Endothelial cell of umbilical vein (primary cell): Measurements from ENCODE around the gene TLCD3B. TPM values are rescaled to one million over a fixed set of nuclear protein-coding genes. Genes with fewer than 3 reads are reported as not detected.

Experiments used
- BruUV-seq: library from RNA; stranded (reverse); fragments of 400-500 nt; replicated peaks from 2 replicates; lab custom pipeline; 2021; lab: Mats Ljungman, UMichigan
- CTCF ChIA-PET: fragments of 300-600, 350-600 bp; sonication (Branson Sonifier 250); formaldehyde crosslinking; loops from one replicate; lab custom pipeline; 2021; ENCODE audit warnings: antibody characterized with exemption, inconsistent platforms; lab: Charles Lee
- POLR2A ChIA-PET: fragments of 300-600, 350-600 bp; sonication (Branson Sonifier 250); formaldehyde crosslinking; loops from one replicate; lab custom pipeline; 2021; ENCODE audit warnings: antibody characterized with exemption, inconsistent platforms; lab: Charles Lee
- DNase-seq: peaks from one replicate; pipeline ENCODE4 v3.0.0-alpha.2; 2011; ENCODE audit warnings: low read depth, low spot score
- FAIRE-seq: peaks from 2 replicates; lab custom pipeline; 2011; peaks lifted over from hg19 to GRCh38; lab: Jason Lieb, UNC
- H2AFZ ChIP-seq: 2 replicates; pipeline ENCODE4 v1.6.0; 2012; ENCODE audit warnings: low read depth, low read length, control low read depth, inconsistent platforms
- H3K27ac ChIP-seq: 2 replicates; pipeline ENCODE4 v1.5.1; 2011; ENCODE audit warnings: low read depth, mild to moderate bottlenecking, control low read depth, low read length, moderate library complexity; ENCODE audit not compliant: insufficient read depth
- H3K27me3 ChIP-seq, 2 experiments: 2 replicates each; pipeline versions ENCODE4 v1.6.0 to v1.6.1; 2011; ENCODE audit warnings: low read length in 2 of 2, mixed read lengths in 1 of 2; ENCODE audit not compliant: control insufficient read depth in 2 of 2, insufficient read depth in 2 of 2
- H3K36me3 ChIP-seq, 2 experiments: 2 replicates in 1 of 2; 3 replicates in 1 of 2; pipeline ENCODE4 v1.5.1; 2011; ENCODE audit warnings: low read length in 2 of 2, mild to moderate bottlenecking in 1 of 2, moderate library complexity in 1 of 2; ENCODE audit not compliant: control insufficient read depth in 2 of 2, insufficient read depth in 2 of 2; ENCODE audit errors: extremely low read depth in 1 of 2
- H3K4me1 ChIP-seq: 3 replicates; pipeline ENCODE4 v1.5.1; 2011; ENCODE audit warnings: mild to moderate bottlenecking, low read length; ENCODE audit not compliant: control insufficient read depth, insufficient read depth; ENCODE audit errors: extremely low read depth
- H3K4me2 ChIP-seq: 2 replicates; pipeline ENCODE4 v1.6.1; 2011; ENCODE audit warnings: low read length, control low read depth, mixed read lengths; ENCODE audit not compliant: insufficient read depth
- H3K4me3 ChIP-seq, 3 experiments: fragments of 200-600 bp in 1 of 3; sonication (generic), shearing (Covaris generic) in 1 of 3; replicated peaks in 1 of 3; 2 replicates each; pipeline ENCODE4 v1.5.1; 2011 to 2016; ENCODE audit warnings: control low read depth in 3 of 3, low read length in 3 of 3, mild to moderate bottlenecking in 2 of 3, inconsistent platforms in 1 of 3, low read depth in 1 of 3, moderate library complexity in 1 of 3; ENCODE audit not compliant: insufficient read depth in 1 of 3
- H3K79me2 ChIP-seq: 2 replicates; pipeline ENCODE4 v1.6.0; 2012; ENCODE audit warnings: low read length, inconsistent platforms; ENCODE audit not compliant: control insufficient read depth, insufficient read depth
- H3K9ac ChIP-seq: replicated peaks from 2 replicates; pipeline ENCODE3; 2011; ENCODE audit warnings: low read length, control low read depth; ENCODE audit not compliant: insufficient read depth; ENCODE audit errors: extremely low read depth
- H3K9me1 ChIP-seq: replicated peaks from 3 replicates; pipeline ENCODE4 v1.6.0; 2011; ENCODE audit warnings: mild to moderate bottlenecking, low read length; ENCODE audit not compliant: control insufficient read depth, insufficient read depth; ENCODE audit errors: extremely low read depth
- H3K9me3 ChIP-seq: replicated peaks from 2 replicates; pipeline ENCODE4 v1.5.1; 2012; ENCODE audit warnings: low read length, inconsistent platforms; ENCODE audit not compliant: control insufficient read depth, insufficient read depth
- H4K20me1 ChIP-seq: replicated peaks from 2 replicates; pipeline ENCODE3; 2011; ENCODE audit warnings: mild to moderate bottlenecking, low read length; ENCODE audit not compliant: control insufficient read depth, insufficient read depth; ENCODE audit errors: extremely low read depth
- EZH2 ChIP-seq: IDR thresholded peaks from 2 replicates; pipeline ENCODE4 v1.6.1; 2012; ENCODE audit warnings: borderline replicate concordance, low read depth, mild to moderate bottlenecking, moderate library complexity, low read length, inconsistent platforms; ENCODE audit not compliant: severe bottlenecking
- FOS ChIP-seq: IDR thresholded peaks from 2 replicates; pipeline ENCODE4 v1.6.1; 2011; ENCODE audit warnings: mild to moderate bottlenecking, low read length, moderate library complexity, borderline replicate concordance; ENCODE audit not compliant: insufficient read depth
- GATA2 ChIP-seq: IDR thresholded peaks from 2 replicates; pipeline ENCODE4 v1.7.0; 2011; ENCODE audit warnings: low read depth, mild to moderate bottlenecking, moderate library complexity, mixed read lengths, low read length; ENCODE audit not compliant: insufficient read length, insufficient read depth
- JUN ChIP-seq: IDR thresholded peaks from 2 replicates; pipeline ENCODE4 v1.6.1; 2011; ENCODE audit warnings: borderline replicate concordance, low read depth; ENCODE audit not compliant: insufficient read length, insufficient read depth
- MYC ChIP-seq: IDR thresholded peaks from one replicate; pipeline ENCODE4 v1.6.1; 2011; ENCODE audit warnings: mild to moderate bottlenecking, low read depth, low read length
- POLR2A ChIP-seq: IDR thresholded peaks from 2 replicates; pipeline ENCODE4 v1.6.1; 2012; ENCODE audit warnings: low read depth, mild to moderate bottlenecking, control low read depth, low read length
- POLR2AphosphoS5 ChIP-seq: IDR thresholded peaks from 2 replicates; pipeline ENCODE4 v1.6.1; 2012; ENCODE audit warnings: low read depth, mild to moderate bottlenecking, control low read depth, low read length, moderate library complexity; ENCODE audit not compliant: insufficient read depth
- dilution Hi-C: fragments of 300-500 bp; cut with MboI; formaldehyde crosslinking; loops from one replicate; pipeline ENCODE4 v1.15.0; 2019; ENCODE audit warnings: low sequenced_read_pairs; ENCODE audit not compliant: extremely low pct_ligation_motif_present
- intact Hi-C: fragments of 100-400 bp; cut with micrococcal nuclease; formaldehyde crosslinking; loops from one replicate; pipeline ENCODE4 v1.10.0; 2022
- polyA plus RNA-seq, 4 experiments: library from polyadenylated mRNA; depleted of rRNA in 3 of 4; stranded (reverse) in 3 of 4; unstranded in 1 of 4; fragments of >200 nt; gene quantifications; 2 replicates each; pipeline versions ENCODE4 v1.2.1 to v1.2.3, GENCODE V29; 2011 to 2012; ENCODE audit warnings: missing spikeins in 1 of 4
- total RNA-seq: library from RNA; stranded (reverse); gene quantifications from 2 replicates; pipeline ENCODE4 v1.2.3, GENCODE V29; 2021
- TF ChIP-seq, protein P1 (sequence below): IDR thresholded peaks from 2 replicates; pipeline ENCODE4 v1.6.1; 2011; ENCODE audit not compliant: insufficient read depth, insufficient read length
- TF ChIP-seq, protein P2 (sequence below), 2 donors: IDR thresholded peaks; 1 replicate in 1 of 2; 2 replicates in 1 of 2; pipeline ENCODE4 v1.5.1; 2011; ENCODE audit warnings: low read length in 2 of 2, mild to moderate bottlenecking in 2 of 2, moderate library complexity in 2 of 2, control low read depth in 1 of 2, inconsistent platforms in 1 of 2, low read depth in 1 of 2; ENCODE audit not compliant: insufficient read depth in 1 of 2; ENCODE audit errors: extremely low read depth in 1 of 2

TLCD3B gene
- total and polyA plus RNA-seq, 2 donors (not counting 3 experiments of a cell fraction or from before 2014, with no cell fraction given), result 0.37 to 0.86 TPM

DNA sequence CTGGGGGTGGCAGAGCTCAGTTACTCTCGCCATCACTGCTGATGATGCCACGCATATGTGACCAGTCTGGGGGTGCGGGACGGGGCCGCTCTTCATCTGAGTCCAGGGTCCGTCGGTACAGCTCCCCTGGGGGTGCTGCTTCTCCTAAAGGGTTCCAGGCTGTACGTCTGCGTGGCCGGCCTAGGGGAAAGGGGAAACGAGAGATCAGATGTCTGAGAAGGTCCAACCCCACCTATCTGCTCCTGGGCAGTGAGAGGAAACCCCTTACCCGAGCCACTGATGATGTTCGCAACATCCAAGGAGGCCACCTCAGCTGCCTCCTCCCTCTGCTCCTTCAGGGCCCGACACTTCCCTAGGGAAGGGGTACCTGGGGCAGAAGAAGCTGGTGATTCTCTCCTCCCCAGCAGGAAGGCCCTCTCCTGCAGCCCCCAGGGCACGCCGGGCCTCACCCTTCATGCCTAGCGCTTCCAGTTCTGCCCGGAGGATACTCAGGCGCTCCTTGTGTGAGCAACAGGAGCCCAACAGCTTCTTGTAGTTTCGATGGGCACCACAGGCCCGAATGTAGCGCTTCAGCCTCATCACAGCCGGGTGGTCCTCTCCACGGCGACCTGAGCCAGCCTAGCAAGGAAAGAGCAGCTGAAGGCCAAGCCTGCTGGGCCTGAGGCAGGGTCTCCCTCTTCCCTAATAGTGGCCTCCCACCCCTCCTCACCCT, 37.7 kb downstream of the TLCD3B start:
- Histone ChIP-seq H3K4me3 (no peak overlapping the region), H3K36me3 (peaks cover 18 to 40% of the 10 kb centered on the region in 2 experiments), H3K27me3 (no peaks in the 10 kb centered on the region), H3K4me1 (peaks cover 22% of the 10 kb centered on the region), H2AFZ (no peak overlapping the region), H3K9ac (no peak overlapping the region), H3K4me2 (no peak overlapping the region), H3K9me3 (no peaks in the 10 kb centered on the region), H3K79me2 (peaks cover 7% of the 10 kb centered on the region), H4K20me1 (no peaks in the 10 kb centered on the region), H3K27ac (no peak overlapping the region), H3K9me1 (no peaks in the 10 kb centered on the region)
- TF ChIP-seq POLR2A (peak; percentile 34), JUN (no peak)
- FAIRE-seq, result no peak
- intact Hi-C loops (no loop called here), dilution Hi-C loops (loop anchor here (10.0 kb wide), 1 partner anchor 189 kb away; the partner anchor contains the start of gene MAZ)
- BruUV-seq, result TSS peak; percentile 22
- ChIA-PET POLR2A (interaction anchor here (0.6 to 1.3 kb wide), 3 partner anchors 11 to 20 kb away, joined by 3 read pairs; partner anchors contain the start of gene TAOK2), CTCF (interaction anchor here (0.9 to 1.8 kb wide), 7 partner anchors 12 to 160 kb away, joined by 3 to 5 read pairs (median 3); partner anchors contain the start of gene TMEM219)
- no peak for DNase-seq

DNA sequence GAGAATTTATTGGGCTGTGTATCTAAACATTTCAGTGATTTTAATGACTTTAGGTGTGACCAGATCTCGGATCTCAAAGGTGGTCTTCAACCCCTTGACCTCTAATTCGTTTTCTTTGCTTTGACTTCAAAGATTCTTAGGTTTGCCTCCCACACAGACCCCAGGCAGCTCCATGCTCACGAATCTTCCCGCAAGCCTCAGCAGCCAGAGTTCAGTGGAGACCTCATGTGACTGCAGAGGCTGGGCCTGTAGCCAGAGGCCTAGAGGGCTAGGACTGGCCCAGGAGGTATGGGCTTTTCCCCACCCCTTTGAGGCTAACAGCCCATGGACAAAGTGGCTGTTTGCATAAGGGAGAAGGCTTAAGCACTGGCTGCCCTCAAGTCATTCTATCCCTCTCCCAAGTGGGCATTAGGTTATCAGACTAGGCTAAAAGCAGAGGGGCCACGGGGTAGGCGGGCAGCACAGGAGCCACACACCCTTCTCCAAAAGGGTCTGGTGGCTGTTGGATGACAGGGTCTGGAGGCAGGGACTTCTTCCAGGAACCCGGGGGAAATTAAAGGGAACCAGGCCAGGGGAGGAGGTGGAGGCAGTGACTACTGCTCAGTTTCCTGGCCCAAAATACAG, 38.6 kb downstream of the TLCD3B start:
- intact Hi-C loops, result no loop called here
- Histone ChIP-seq H3K27me3 (no peaks in the 10 kb centered on the region), H3K27ac (no peak overlapping the region), H3K4me3 (no peak overlapping the region), H3K4me2 (no peak overlapping the region), H3K9ac (no peak overlapping the region), H4K20me1 (no peaks in the 10 kb centered on the region), H3K79me2 (peaks cover 7% of the 10 kb centered on the region), H3K4me1 (peaks cover 22% of the 10 kb centered on the region), H2AFZ (no peak overlapping the region), H3K9me1 (no peaks in the 10 kb centered on the region), H3K36me3 (peaks cover 21 to 49% of the 10 kb centered on the region in 2 experiments), H3K9me3 (no peaks in the 10 kb centered on the region)
- no peak for DNase-seq
- no TSS peak for BruUV-seq
- dilution Hi-C loops, result loop anchor here (10.0 kb wide), 1 partner anchor 188 kb away; the partner anchor contains the start of gene MAZ
- CTCF ChIA-PET, result interaction anchor here (1.5 to 1.9 kb wide), 3 partner anchors 39 to 144 kb away, joined by 3 to 6 read pairs (median 5); partner anchors contain the start of gene TLCD3B
- no peak for FAIRE-seq
- TF ChIP-seq POLR2AphosphoS5 (no peak), MYC (no peak), GATA2 (no peak), JUN (no peak), POLR2A (no peak), EZH2 (no peak), FOS (no peak)
- TF ChIP-seq, protein P1, sequence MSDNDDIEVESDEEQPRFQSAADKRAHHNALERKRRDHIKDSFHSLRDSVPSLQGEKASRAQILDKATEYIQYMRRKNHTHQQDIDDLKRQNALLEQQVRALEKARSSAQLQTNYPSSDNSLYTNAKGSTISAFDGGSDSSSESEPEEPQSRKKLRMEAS, result no peak
- TF ChIP-seq, protein P2, sequence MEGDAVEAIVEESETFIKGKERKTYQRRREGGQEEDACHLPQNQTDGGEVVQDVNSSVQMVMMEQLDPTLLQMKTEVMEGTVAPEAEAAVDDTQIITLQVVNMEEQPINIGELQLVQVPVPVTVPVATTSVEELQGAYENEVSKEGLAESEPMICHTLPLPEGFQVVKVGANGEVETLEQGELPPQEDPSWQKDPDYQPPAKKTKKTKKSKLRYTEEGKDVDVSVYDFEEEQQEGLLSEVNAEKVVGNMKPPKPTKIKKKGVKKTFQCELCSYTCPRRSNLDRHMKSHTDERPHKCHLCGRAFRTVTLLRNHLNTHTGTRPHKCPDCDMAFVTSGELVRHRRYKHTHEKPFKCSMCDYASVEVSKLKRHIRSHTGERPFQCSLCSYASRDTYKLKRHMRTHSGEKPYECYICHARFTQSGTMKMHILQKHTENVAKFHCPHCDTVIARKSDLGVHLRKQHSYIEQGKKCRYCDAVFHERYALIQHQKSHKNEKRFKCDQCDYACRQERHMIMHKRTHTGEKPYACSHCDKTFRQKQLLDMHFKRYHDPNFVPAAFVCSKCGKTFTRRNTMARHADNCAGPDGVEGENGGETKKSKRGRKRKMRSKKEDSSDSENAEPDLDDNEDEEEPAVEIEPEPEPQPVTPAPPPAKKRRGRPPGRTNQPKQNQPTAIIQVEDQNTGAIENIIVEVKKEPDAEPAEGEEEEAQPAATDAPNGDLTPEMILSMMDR (IDR thresholded peaks at IDR 0.05; ENCODE audit: extremely low read depth in 1 of 2, insufficient read depth in 1 of 2, low read depth in 1 of 2, low read length in 2 of 2), result no peak
- POLR2A ChIA-PET, result interaction anchor here (0.7 to 1.3 kb wide), 2 partner anchors 19 to 52 kb away, joined by 3 read pairs; partner anchors contain the start of gene TAOK2
